GM12891 (cell line): ENCODE data around the gene SLC30A5.

Source experiments
- POLR2A ChIP-seq: IDR thresholded peaks from 2 replicates; pipeline ENCODE4 v1.6.1; 2011; ENCODE audit warnings: low read depth, low read length, control low read depth
- POLR2AphosphoS5 ChIP-seq: IDR thresholded peaks from 2 replicates; pipeline ENCODE4 v1.6.1; 2011; ENCODE audit warnings: low read depth, low read length, control low read depth

- TF ChIP-seq POLR2AphosphoS5 (no peak), POLR2A (no peak)
Observed at GRCh38 chr5:69140827-69141226, 47.0 kb downstream of the SLC30A5 start.
